K562 (cell line): Measurements from ENCODE around the gene TRIM27. TPM values are rescaled to one million over a fixed set of nuclear protein-coding genes. Genes with fewer than 3 reads are reported as not detected.
A peak's percentile ranks its signal among the peaks of the same experiment; 100 is the strongest.

Source experiments
- ARID2 ChIP-seq: fragments of 450-650 bp; IDR thresholded peaks from 2 replicates; pipeline ENCODE4 v1.6.1; 2017; ENCODE audit warnings: antibody characterized with exemption, mild to moderate bottlenecking
- E2F3 ChIP-seq: fragments of 250-450 bp; sonication (Bioruptor Pico); IDR thresholded peaks from 2 replicates; pipeline ENCODE4 v1.4.0; 2020; ENCODE audit warnings: mild to moderate bottlenecking
- FOXJ3 ChIP-seq: sonication (generic); formaldehyde crosslinking; IDR thresholded peaks from 2 replicates; pipeline ENCODE4 v1.4.0; 2020; ENCODE audit warnings: mild to moderate bottlenecking, missing genetic modification reagents
- MTF1 ChIP-seq: fragments of 250-450 bp; sonication (Bioruptor Pico); IDR thresholded peaks from 2 replicates; pipeline ENCODE4 v1.9.0; 2021; ENCODE audit warnings: moderate library complexity, mild to moderate bottlenecking, inconsistent platforms, borderline replicate concordance
- NR3C1 ChIP-seq: sonication (generic); formaldehyde crosslinking; IDR thresholded peaks from 2 replicates; pipeline ENCODE4 v1.8.1; 2022; ENCODE audit warnings: missing genetic modification reagents
- POLR2AphosphoS2 ChIP-seq: IDR thresholded peaks from 2 replicates; pipeline ENCODE4 v1.6.1; 2012; ENCODE audit warnings: low read length, improper control_type of control experiment
- SNIP1 ChIP-seq: fragments of 450-650 bp; IDR thresholded peaks from 2 replicates; pipeline ENCODE4 v1.7.1; 2017; ENCODE audit warnings: low read depth, mild to moderate bottlenecking
- SUPT5H ChIP-seq: fragments of 450-650 bp; IDR thresholded peaks from 2 replicates; pipeline ENCODE4 v1.6.1; 2016
- ZNF780A ChIP-seq: fragments of 250-450 bp; sonication (Bioruptor Pico); IDR thresholded peaks from 2 replicates; pipeline ENCODE4 v1.5.0; 2021; ENCODE audit warnings: mild to moderate bottlenecking
- polyA plus RNA-seq, 8 experiments: library from polyadenylated mRNA; depleted of rRNA in 4 of 8; stranded (reverse) in 5 of 8; unstranded in 3 of 8; fragments of >200 nt; fragmentation: Nextera tagmentation in 2 of 8; fragmentation: Illumina TruSeq in 1 of 8; extraction: Ambion mirVana in 2 of 8; extraction: Trizol in 1 of 8; gene quantifications; 2 replicates each; pipeline versions ENCODE4 v1.2.1 to v1.2.3, GENCODE V29; 2011 to 2014; ENCODE audit warnings: inconsistent platforms in 1 of 8, missing spikeins in 1 of 8
- total RNA-seq, 7 experiments: library from RNA; depleted of rRNA in 6 of 7; stranded (reverse); fragments of >200 nt in 6 of 7; fragmentation: Illumina TruSeq in 2 of 7; extraction: Trizol in 2 of 7; gene quantifications; 2 replicates each; pipeline versions ENCODE4 v1.2.1 to v1.2.3, GENCODE V29; 2011 to 2021; ENCODE audit warnings: low replicate concordance in 1 of 7
- TF ChIP-seq, protein P1 (sequence below): sonication (generic); formaldehyde crosslinking; IDR thresholded peaks from 2 replicates; pipeline ENCODE4 v1.8.0; 2023; ENCODE audit warnings: mild to moderate bottlenecking, missing genetic modification reagents
- TF ChIP-seq, protein P2 (sequence below): fragments of 450-650 bp; IDR thresholded peaks from 2 replicates; pipeline ENCODE4 v1.6.1; 2016; ENCODE audit warnings: low read depth, mild to moderate bottlenecking, moderate library complexity
- TF ChIP-seq, protein P3 (sequence below): fragments of 250-450 bp; sonication (Bioruptor Pico); IDR thresholded peaks from 2 replicates; pipeline ENCODE4 v1.5.0; 2020; ENCODE audit warnings: mild to moderate bottlenecking, borderline replicate concordance
- TF ChIP-seq, protein P4 (sequence below): fragments of 450-650 bp; IDR thresholded peaks from 2 replicates; pipeline ENCODE4 v1.7.0; 2016; ENCODE audit warnings: borderline replicate concordance
- TF ChIP-seq, protein P5 (sequence below): fragments of 250-450 bp; sonication (Bioruptor Pico); IDR thresholded peaks from 2 replicates; pipeline ENCODE4 v1.5.1; 2021; ENCODE audit warnings: mild to moderate bottlenecking

TRIM27 gene
- total and polyA plus RNA-seq, 9 of the 15 experiments (the other 6 are each of a cell fraction or from before 2014, with no cell fraction given) = 37.7 to 235 (median 122) TPM

DNA sequence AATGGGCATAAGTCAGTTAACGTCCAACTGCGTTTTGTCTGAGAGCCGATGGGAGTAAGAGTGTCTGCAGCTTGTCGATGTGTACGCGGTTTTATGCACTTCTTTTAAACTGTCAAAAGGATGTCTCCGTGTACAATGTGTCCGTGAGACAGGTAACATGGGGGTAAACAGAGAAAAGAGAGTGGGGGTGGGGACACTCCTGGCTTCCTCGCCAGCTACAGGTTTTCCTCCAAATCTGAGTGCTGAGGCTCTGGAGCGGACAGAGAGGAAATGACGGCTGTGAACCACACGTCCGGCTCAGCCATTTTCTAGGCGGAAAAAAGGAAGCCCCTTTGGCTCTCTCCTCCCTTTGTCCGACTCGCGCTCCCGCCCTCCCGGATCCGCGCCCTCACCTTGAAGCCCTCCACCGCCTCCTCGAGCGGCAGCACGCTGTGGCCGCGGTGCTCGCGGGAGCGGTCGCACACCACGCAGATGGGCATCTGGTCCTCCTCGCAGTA is 916 bp downstream of the TRIM27 start (continued):
- TF ChIP-seq, protein P1, sequence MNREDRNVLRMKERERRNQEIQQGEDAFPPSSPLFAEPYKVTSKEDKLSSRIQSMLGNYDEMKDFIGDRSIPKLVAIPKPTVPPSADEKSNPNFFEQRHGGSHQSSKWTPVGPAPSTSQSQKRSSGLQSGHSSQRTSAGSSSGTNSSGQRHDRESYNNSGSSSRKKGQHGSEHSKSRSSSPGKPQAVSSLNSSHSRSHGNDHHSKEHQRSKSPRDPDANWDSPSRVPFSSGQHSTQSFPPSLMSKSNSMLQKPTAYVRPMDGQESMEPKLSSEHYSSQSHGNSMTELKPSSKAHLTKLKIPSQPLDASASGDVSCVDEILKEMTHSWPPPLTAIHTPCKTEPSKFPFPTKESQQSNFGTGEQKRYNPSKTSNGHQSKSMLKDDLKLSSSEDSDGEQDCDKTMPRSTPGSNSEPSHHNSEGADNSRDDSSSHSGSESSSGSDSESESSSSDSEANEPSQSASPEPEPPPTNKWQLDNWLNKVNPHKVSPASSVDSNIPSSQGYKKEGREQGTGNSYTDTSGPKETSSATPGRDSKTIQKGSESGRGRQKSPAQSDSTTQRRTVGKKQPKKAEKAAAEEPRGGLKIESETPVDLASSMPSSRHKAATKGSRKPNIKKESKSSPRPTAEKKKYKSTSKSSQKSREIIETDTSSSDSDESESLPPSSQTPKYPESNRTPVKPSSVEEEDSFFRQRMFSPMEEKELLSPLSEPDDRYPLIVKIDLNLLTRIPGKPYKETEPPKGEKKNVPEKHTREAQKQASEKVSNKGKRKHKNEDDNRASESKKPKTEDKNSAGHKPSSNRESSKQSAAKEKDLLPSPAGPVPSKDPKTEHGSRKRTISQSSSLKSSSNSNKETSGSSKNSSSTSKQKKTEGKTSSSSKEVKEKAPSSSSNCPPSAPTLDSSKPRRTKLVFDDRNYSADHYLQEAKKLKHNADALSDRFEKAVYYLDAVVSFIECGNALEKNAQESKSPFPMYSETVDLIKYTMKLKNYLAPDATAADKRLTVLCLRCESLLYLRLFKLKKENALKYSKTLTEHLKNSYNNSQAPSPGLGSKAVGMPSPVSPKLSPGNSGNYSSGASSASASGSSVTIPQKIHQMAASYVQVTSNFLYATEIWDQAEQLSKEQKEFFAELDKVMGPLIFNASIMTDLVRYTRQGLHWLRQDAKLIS (CRISPR knock-in tag) = no peak
- TF ChIP-seq NR3C1 (CRISPR knock-in tag) (no peak), ZNF780A (CRISPR knock-in tag) (no peak), POLR2AphosphoS2 (no peak), MTF1 (no peak), SUPT5H (no peak), E2F3 (CRISPR knock-in tag) (no peak), ARID2 (no peak), FOXJ3 (CRISPR knock-in tag) (0 out of 2 replicates have a peak, but pooled peaks have one; percentile 9), SNIP1 (no peak)
- TF ChIP-seq, protein P2, sequence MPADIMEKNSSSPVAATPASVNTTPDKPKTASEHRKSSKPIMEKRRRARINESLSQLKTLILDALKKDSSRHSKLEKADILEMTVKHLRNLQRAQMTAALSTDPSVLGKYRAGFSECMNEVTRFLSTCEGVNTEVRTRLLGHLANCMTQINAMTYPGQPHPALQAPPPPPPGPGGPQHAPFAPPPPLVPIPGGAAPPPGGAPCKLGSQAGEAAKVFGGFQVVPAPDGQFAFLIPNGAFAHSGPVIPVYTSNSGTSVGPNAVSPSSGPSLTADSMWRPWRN = no peak
- TF ChIP-seq, protein P3, sequence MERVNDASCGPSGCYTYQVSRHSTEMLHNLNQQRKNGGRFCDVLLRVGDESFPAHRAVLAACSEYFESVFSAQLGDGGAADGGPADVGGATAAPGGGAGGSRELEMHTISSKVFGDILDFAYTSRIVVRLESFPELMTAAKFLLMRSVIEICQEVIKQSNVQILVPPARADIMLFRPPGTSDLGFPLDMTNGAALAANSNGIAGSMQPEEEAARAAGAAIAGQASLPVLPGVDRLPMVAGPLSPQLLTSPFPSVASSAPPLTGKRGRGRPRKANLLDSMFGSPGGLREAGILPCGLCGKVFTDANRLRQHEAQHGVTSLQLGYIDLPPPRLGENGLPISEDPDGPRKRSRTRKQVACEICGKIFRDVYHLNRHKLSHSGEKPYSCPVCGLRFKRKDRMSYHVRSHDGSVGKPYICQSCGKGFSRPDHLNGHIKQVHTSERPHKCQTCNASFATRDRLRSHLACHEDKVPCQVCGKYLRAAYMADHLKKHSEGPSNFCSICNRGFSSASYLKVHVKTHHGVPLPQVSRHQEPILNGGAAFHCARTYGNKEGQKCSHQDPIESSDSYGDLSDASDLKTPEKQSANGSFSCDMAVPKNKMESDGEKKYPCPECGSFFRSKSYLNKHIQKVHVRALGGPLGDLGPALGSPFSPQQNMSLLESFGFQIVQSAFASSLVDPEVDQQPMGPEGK (CRISPR knock-in tag) = no peak
- TF ChIP-seq, protein P4, sequence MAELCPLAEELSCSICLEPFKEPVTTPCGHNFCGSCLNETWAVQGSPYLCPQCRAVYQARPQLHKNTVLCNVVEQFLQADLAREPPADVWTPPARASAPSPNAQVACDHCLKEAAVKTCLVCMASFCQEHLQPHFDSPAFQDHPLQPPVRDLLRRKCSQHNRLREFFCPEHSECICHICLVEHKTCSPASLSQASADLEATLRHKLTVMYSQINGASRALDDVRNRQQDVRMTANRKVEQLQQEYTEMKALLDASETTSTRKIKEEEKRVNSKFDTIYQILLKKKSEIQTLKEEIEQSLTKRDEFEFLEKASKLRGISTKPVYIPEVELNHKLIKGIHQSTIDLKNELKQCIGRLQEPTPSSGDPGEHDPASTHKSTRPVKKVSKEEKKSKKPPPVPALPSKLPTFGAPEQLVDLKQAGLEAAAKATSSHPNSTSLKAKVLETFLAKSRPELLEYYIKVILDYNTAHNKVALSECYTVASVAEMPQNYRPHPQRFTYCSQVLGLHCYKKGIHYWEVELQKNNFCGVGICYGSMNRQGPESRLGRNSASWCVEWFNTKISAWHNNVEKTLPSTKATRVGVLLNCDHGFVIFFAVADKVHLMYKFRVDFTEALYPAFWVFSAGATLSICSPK = peak; percentile 56; the same call in 1 of the 2 replicates
- TF ChIP-seq, protein P5, sequence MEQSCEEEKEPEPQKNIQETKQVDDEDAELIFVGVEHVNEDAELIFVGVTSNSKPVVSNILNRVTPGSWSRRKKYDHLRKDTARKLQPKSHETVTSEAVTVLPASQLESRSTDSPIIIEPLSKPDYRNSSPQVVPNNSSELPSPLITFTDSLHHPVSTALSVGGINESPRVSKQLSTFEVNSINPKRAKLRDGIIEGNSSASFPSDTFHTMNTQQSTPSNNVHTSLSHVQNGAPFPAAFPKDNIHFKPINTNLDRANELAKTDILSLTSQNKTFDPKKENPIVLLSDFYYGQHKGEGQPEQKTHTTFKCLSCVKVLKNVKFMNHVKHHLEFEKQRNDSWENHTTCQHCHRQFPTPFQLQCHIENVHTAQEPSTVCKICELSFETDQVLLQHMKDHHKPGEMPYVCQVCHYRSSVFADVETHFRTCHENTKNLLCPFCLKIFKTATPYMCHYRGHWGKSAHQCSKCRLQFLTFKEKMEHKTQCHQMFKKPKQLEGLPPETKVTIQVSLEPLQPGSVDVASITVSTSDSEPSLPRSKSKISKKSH (CRISPR knock-in tag) = no peak
